Esophagus squamous epithelium (tissue), 4 donors: ENCODE data around the gene SFXN5.

ENCODE experiments used
- CTCF ChIP-seq, 6 experiments: fragments of 450-650 bp in 4 of 6; fragments of 200-600 bp in 2 of 6; sonication (generic) in 2 of 6; IDR thresholded peaks; one replicate each; pipeline ENCODE4 v1.5.1; 2016 to 2019; ENCODE audit warnings: antibody characterized with exemption in 6 of 6, mild to moderate bottlenecking in 4 of 6, moderate library complexity in 4 of 6
- POLR2A ChIP-seq, 4 donors: fragments of 450-650 bp; IDR thresholded peaks; one replicate each; pipeline ENCODE4 v1.6.1; 2017; ENCODE audit warnings: antibody characterized with exemption in 4 of 4, mild to moderate bottlenecking in 4 of 4, moderate library complexity in 3 of 4

DNA sequence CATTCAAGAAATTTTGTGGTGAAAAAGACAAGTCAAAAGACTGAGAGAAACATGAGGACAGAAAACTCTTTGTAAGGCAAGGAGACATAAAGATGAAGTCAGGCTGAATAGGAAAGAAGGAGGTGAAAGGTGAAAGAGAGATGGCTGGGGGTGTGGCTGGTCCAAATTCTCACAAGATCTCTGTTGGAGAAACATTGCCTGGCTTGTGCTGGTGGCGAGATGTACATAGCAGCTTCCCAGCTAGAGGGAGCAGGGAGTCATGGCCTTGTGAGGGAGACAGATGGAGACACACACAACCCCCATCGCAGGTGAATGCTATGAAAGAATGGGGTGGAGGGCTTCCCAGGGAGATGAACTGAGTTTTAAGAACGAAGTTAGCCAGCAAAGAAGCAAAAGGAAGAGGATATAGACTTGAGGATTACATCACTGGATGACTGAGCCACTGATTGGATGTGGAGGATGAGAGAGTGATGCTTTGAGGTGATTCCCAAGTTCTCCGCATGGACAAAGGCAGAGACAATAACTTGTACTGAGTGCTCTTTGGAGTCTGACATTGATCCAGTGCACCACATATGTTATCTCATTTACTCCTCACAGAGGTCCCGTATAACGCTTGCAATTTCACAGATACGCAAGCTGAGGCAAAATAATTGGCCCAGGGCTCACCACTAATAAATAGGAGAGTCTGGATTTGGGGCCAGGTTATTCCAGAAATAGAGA, 157.9 kb downstream of the SFXN5 start:
- TF ChIP-seq CTCF (IDR thresholded peaks at IDR 0.05) (no peak), POLR2A (IDR thresholded peaks at IDR 0.05) (no peak)
